DOHH2 (cell line): ENCODE data around the gene OGFOD1.

Experiments used
- CTCF ChIP-seq: fragments of 200-600 bp; sonication (generic); IDR thresholded peaks from one replicate; pipeline ENCODE4 v1.5.1; 2014; ENCODE audit warnings: antibody characterized with exemption, mild to moderate bottlenecking, low read depth, low read length; ENCODE audit not compliant: poor library complexity, severe bottlenecking
- EZH2phosphoT487 ChIP-seq: fragments of 200-600 bp; sonication (generic); IDR thresholded peaks from 2 replicates; pipeline ENCODE4 v1.6.1; 2017; ENCODE audit warnings: borderline replicate concordance, mild to moderate bottlenecking, antibody characterized with exemption, low read length, moderate library complexity, mixed read lengths

GRCh38 chr16:56475201-56475600, 23.8 kb downstream of the OGFOD1 start:
- TF ChIP-seq CTCF = no peak
- TF ChIP-seq EZH2phosphoT487 = no peak
